A673 (cell line): ENCODE results near the gene EWSR1. TPM values are rescaled to one million over a fixed set of nuclear protein-coding genes. Genes with fewer than 3 reads are reported as not detected.

ENCODE experiments used
- BruUV-seq: library from RNA; stranded (reverse); fragments of 400-500 nt; replicated peaks from 2 replicates; lab custom pipeline; 2021; lab: Mats Ljungman, UMichigan
- CTCF ChIA-PET: fragments of 300-600 bp; sonication (Branson Sonifier 250); formaldehyde crosslinking; loops from one replicate; lab custom pipeline; 2022; ENCODE audit warnings: antibody characterized with exemption; lab: Charles Lee
- POLR2A ChIA-PET: fragments of 300-600 bp; sonication (Branson Sonifier 250); formaldehyde crosslinking; loops from one replicate; lab custom pipeline; 2022; ENCODE audit warnings: antibody characterized with exemption; ENCODE audit not compliant: low non-redundant PET; lab: Charles Lee
- DNase-seq: peaks from one replicate; pipeline ENCODE4 v3.0.0-alpha.2; 2015; ENCODE audit warnings: low spot score
- H3K27ac ChIP-seq: fragments of 200-600 bp; sonication (generic); 2 replicates; pipeline ENCODE4 v1.5.1; 2016; ENCODE audit warnings: mixed run types, low read depth, mild to moderate bottlenecking, mixed read lengths, antibody characterized with exemption, low read length; ENCODE audit not compliant: poor library complexity, severe bottlenecking
- H3K27me3 ChIP-seq: fragments of 200-600 bp; sonication (generic); replicated peaks from 2 replicates; pipeline ENCODE4 v1.6.1; 2017; ENCODE audit warnings: mixed run types, low read depth, mild to moderate bottlenecking, mixed read lengths, antibody characterized with exemption, low read length; ENCODE audit not compliant: insufficient read depth, poor library complexity
- H3K36me3 ChIP-seq: fragments of 200-600 bp; sonication (generic); 2 replicates; pipeline ENCODE4 v1.6.1; 2016; ENCODE audit warnings: mixed run types, mild to moderate bottlenecking, mixed read lengths, antibody characterized with exemption, low read length; ENCODE audit not compliant: insufficient read depth, poor library complexity, severe bottlenecking
- H3K4me1 ChIP-seq: fragments of 200-600 bp; sonication (generic); 2 replicates; pipeline ENCODE4 v1.6.1; 2017; ENCODE audit warnings: mixed run types, mild to moderate bottlenecking, mixed read lengths, antibody characterized with exemption, low read length; ENCODE audit not compliant: insufficient read depth, poor library complexity, severe bottlenecking
- H3K4me3 ChIP-seq: fragments of 200-600 bp; sonication (generic); 2 replicates; pipeline ENCODE4 v1.5.1; 2016; ENCODE audit warnings: low read depth, mixed run types, mild to moderate bottlenecking, mixed read lengths, low read length; ENCODE audit not compliant: poor library complexity, severe bottlenecking
- H3K9me3 ChIP-seq: fragments of 200-600 bp; sonication (generic); 2 replicates; pipeline ENCODE4 v1.6.1; 2016; ENCODE audit warnings: mixed run types, low read depth, mild to moderate bottlenecking, mixed read lengths, antibody characterized with exemption, low read length; ENCODE audit not compliant: poor library complexity, severe bottlenecking
- CTCF ChIP-seq: fragments of 300-800, 200-600 bp; sonication (generic); conservative IDR thresholded peaks from 2 replicates; pipeline ENCODE4 v1.5.1; 2017; ENCODE audit warnings: low read depth, mild to moderate bottlenecking, antibody characterized with exemption, low read length, moderate library complexity, mixed read lengths
- EZH2 ChIP-seq: fragments of 200-600 bp; sonication (generic); IDR thresholded peaks from 2 replicates; pipeline ENCODE4 v1.6.1; 2017; ENCODE audit warnings: borderline replicate concordance, low read depth, mild to moderate bottlenecking, mixed read lengths, antibody characterized with exemption, low read length; ENCODE audit not compliant: poor library complexity, severe bottlenecking
- intact Hi-C: fragments of 100-400 bp; cut with micrococcal nuclease; formaldehyde crosslinking; loops from one replicate; pipeline ENCODE4 v1.10.0; 2022; ENCODE audit not compliant: unreplicated experiment
- total RNA-seq: library from RNA; stranded (reverse); gene quantifications from 2 replicates; pipeline ENCODE4 v1.2.3, GENCODE V29; 2021

Gene EWSR1
- total RNA-seq, 1 experiment from 2014 or later: 358 TPM

GRCh38 chr22:29265305-29265704 is 2.8 kb upstream of the EWSR1 start:
- intact Hi-C loops: no loop called here
- peaks cover 45% of the 10 kb centered on the region for H3K36me3 ChIP-seq
- CTCF ChIA-PET: no interaction called here
- H3K4me3 ChIP-seq: no peak overlapping the region
- POLR2A ChIA-PET: no interaction called here
- BruUV-seq: no TSS peak
- no peaks in the 10 kb centered on the region for H3K27me3 ChIP-seq
- H3K4me1 ChIP-seq: peaks cover 19% of the 10 kb centered on the region
- no peaks in the 10 kb centered on the region for H3K9me3 ChIP-seq
- TF ChIP-seq EZH2: no peak
- TF ChIP-seq CTCF: no peak
- peak overlapping the region; percentile 7 for H3K27ac ChIP-seq
- DNase-seq: no peak

GRCh38 chr22:29265929-29266328 is 2.1 kb upstream of the EWSR1 start:
- TF ChIP-seq EZH2 (no peak), CTCF (no peak)
- H3K36me3 ChIP-seq: peaks cover 44% of the 10 kb centered on the region
- BruUV-seq: no TSS peak
- ChIA-PET CTCF (no interaction called here), POLR2A (no interaction called here)
- intact Hi-C loops: no loop called here
- no peak for DNase-seq
- H3K27ac ChIP-seq: peak overlapping the region; percentile 100
- H3K9me3 ChIP-seq: no peaks in the 10 kb centered on the region
- H3K4me1 ChIP-seq: peaks cover 25% of the 10 kb centered on the region
- H3K27me3 ChIP-seq: no peaks in the 10 kb centered on the region
- H3K4me3 ChIP-seq: peak overlapping the region; percentile 81

GRCh38 chr22:29266564-29267461 is 1.3 kb upstream of the EWSR1 start:
- Histone ChIP-seq H3K36me3 (peaks cover 52% of the 10 kb centered on the region), H3K4me1 (peaks cover 32% of the 10 kb centered on the region), H3K4me3 (peak overlapping the region; percentile 81), H3K27me3 (no peaks in the 10 kb centered on the region), H3K27ac (peak overlapping the region; percentile 100), H3K9me3 (no peaks in the 10 kb centered on the region)
- intact Hi-C loops: no loop called here
- CTCF ChIA-PET: no interaction called here
- TF ChIP-seq EZH2: no peak
- TF ChIP-seq CTCF: no peak
- POLR2A ChIA-PET: no interaction called here
- no peak for DNase-seq
- BruUV-seq: no TSS peak
